SK-N-SH (cell line): ENCODE data around the gene SEC16A. TPM values are rescaled to one million over a fixed set of nuclear protein-coding genes. Genes with fewer than 3 reads are reported as not detected.

Source experiments
- CTCF ChIA-PET: fragments of 300-600, 350-600 bp; formaldehyde crosslinking; extraction: SDS; loops from one replicate; lab custom pipeline; 2021; lab: Yijun Ruan, JAX
- POLR2A ChIA-PET: fragments of 350-600 bp; sonication (Branson Sonifier 250); formaldehyde crosslinking; extraction: SDS; loops from one replicate; lab custom pipeline; 2020; ENCODE audit warnings: antibody characterized with exemption, inconsistent platforms; lab: Yijun Ruan, JAX
- DNase-seq: peaks from one replicate; pipeline ENCODE4 v3.0.0; 2012
- H2AFZ ChIP-seq: fragments of 200-600 bp; sonication (generic); 2 replicates; pipeline ENCODE4 v1.8.1; 2016; ENCODE audit warnings: antibody characterized with exemption, mild to moderate bottlenecking, low read depth
- H3F3A ChIP-seq: fragments of 200-600 bp; sonication (generic); replicated peaks from 2 replicates; pipeline ENCODE3; 2016; ENCODE audit warnings: antibody characterized with exemption, mild to moderate bottlenecking; ENCODE audit not compliant: insufficient read depth
- H3K27ac ChIP-seq, 2 experiments: fragments of 200-500 bp in 1 of 2; fragments of 200-600 bp in 1 of 2; sonication (Bioruptor generic) in 1 of 2; sonication (generic), shearing (Covaris generic) in 1 of 2; 2 replicates each; pipeline versions ENCODE4 v1.5.1 to v1.6.1; 2014 to 2016; ENCODE audit warnings: low read depth in 2 of 2, inconsistent platforms in 1 of 2, low read length in 1 of 2, mild to moderate bottlenecking in 1 of 2, mixed read lengths in 1 of 2
- H3K27me3 ChIP-seq: fragments of 200-600 bp; sonication (generic), shearing (Covaris generic); 2 replicates; pipeline ENCODE4 v1.6.1; 2016; ENCODE audit warnings: mixed run types; ENCODE audit not compliant: insufficient read depth
- H3K36me3 ChIP-seq, 2 experiments: fragments of 200-500 bp in 1 of 2; fragments of 200-600 bp in 1 of 2; sonication (Bioruptor generic) in 1 of 2; sonication (generic) in 1 of 2; replicated peaks in 1 of 2; 2 replicates each; pipeline versions ENCODE3 to v1.5.1; 2014 to 2016; ENCODE audit warnings: low read length in 1 of 2, mild to moderate bottlenecking in 1 of 2; ENCODE audit not compliant: insufficient read depth in 2 of 2, control insufficient read depth in 1 of 2
- H3K4me1 ChIP-seq, 2 experiments: fragments of 200-500 bp in 1 of 2; fragments of 200-600 bp in 1 of 2; sonication (Bioruptor generic) in 1 of 2; sonication (generic), shearing (Covaris generic) in 1 of 2; 2 replicates each; pipeline versions ENCODE4 v1.5.1 to v1.6.1; 2014 to 2016; ENCODE audit warnings: low read depth in 1 of 2, low read length in 1 of 2, mixed run types in 1 of 2; ENCODE audit not compliant: insufficient read depth in 2 of 2, control insufficient read depth in 1 of 2
- H3K4me2 ChIP-seq: fragments of 200-600 bp; sonication (generic), shearing (Covaris generic); 2 replicates; pipeline ENCODE4 v1.6.1; 2017; ENCODE audit warnings: mixed run types
- H3K4me3 ChIP-seq, 2 experiments: fragments of 200-500 bp in 1 of 2; fragments of 200-600 bp in 1 of 2; sonication (Bioruptor generic) in 1 of 2; sonication (generic), shearing (Covaris generic) in 1 of 2; 2 replicates each; pipeline versions ENCODE4 v1.5.1 to v1.8.1; 2014 to 2016; ENCODE audit warnings: low read depth in 2 of 2, inconsistent platforms in 1 of 2, low read length in 1 of 2, mild to moderate bottlenecking in 1 of 2, mixed read lengths in 1 of 2, moderate library complexity in 1 of 2
- H3K79me2 ChIP-seq: fragments of 200-600 bp; sonication (generic); 2 replicates; pipeline ENCODE4 v1.8.1; 2017; ENCODE audit warnings: mild to moderate bottlenecking; ENCODE audit not compliant: insufficient read depth
- H3K9ac ChIP-seq: fragments of 200-600 bp; sonication (generic); 2 replicates; pipeline ENCODE4 v1.6.1; 2017; ENCODE audit warnings: mixed run types
- H3K9me2 ChIP-seq: fragments of 200-600 bp; sonication (generic); 2 replicates; pipeline ENCODE4 v1.6.1; 2017; ENCODE audit warnings: mixed run types
- H3K9me3 ChIP-seq: fragments of 200-600 bp; sonication (generic); 2 replicates; pipeline ENCODE4 v1.6.1; 2017; ENCODE audit warnings: mixed run types, mild to moderate bottlenecking, moderate library complexity
- H4K20me1 ChIP-seq: fragments of 200-600 bp; sonication (generic); 2 replicates; pipeline ENCODE4 v1.6.1; 2017; ENCODE audit warnings: mild to moderate bottlenecking, mixed run types; ENCODE audit not compliant: insufficient read depth
- ELF1 ChIP-seq: IDR thresholded peaks from 2 replicates; pipeline ENCODE4 v1.4.0; 2012
- FOXM1 ChIP-seq: IDR thresholded peaks from 2 replicates; pipeline ENCODE4 v1.4.0; 2012; ENCODE audit warnings: low read depth, mild to moderate bottlenecking
- GATA2 ChIP-seq: sonication (generic); formaldehyde crosslinking; IDR thresholded peaks from 2 replicates; pipeline ENCODE4 v1.5.0; 2020; ENCODE audit warnings: mild to moderate bottlenecking, missing genetic modification reagents
- MAX ChIP-seq: IDR thresholded peaks from 2 replicates; pipeline ENCODE4 v1.4.0; 2012; ENCODE audit warnings: low read depth
- MEF2A ChIP-seq: IDR thresholded peaks from 2 replicates; pipeline ENCODE4 v1.4.0; 2012; ENCODE audit warnings: low read depth, borderline replicate concordance
- MXI1 ChIP-seq: IDR thresholded peaks from 2 replicates; pipeline ENCODE4 v1.6.1; 2012; ENCODE audit warnings: mild to moderate bottlenecking, low read depth, low read length, improper control_type of control experiment
- NRF1 ChIP-seq: IDR thresholded peaks from 2 replicates; pipeline ENCODE4 v1.6.1; 2012; ENCODE audit warnings: low read depth, mild to moderate bottlenecking, low read length
- PBX3 ChIP-seq: IDR thresholded peaks from 2 replicates; pipeline ENCODE4; 2012
- POLR2AphosphoS5 ChIP-seq: IDR thresholded peaks from 2 replicates; pipeline ENCODE4 v1.6.1; 2012; ENCODE audit warnings: low read depth, low read length
- REST ChIP-seq: IDR thresholded peaks from 2 replicates; pipeline ENCODE4 v1.6.1; 2012; ENCODE audit warnings: mild to moderate bottlenecking, low read depth, low read length, moderate library complexity
- SIN3A ChIP-seq: IDR thresholded peaks from 2 replicates; pipeline ENCODE4 v1.6.1; 2012; ENCODE audit warnings: low read depth, mild to moderate bottlenecking, low read length, moderate library complexity, borderline replicate concordance
- SMC3 ChIP-seq: IDR thresholded peaks from 2 replicates; pipeline ENCODE4 v1.6.1; 2012; ENCODE audit warnings: low read depth, low read length, improper control_type of control experiment
- YY1 ChIP-seq: IDR thresholded peaks from 2 replicates; pipeline ENCODE4 v1.4.0; 2012; ENCODE audit warnings: low read depth, mild to moderate bottlenecking
- whole genome bisulfite sequencing: methylation state at CpG from one replicate; pipeline ENCODE4 v1.1.6; 2017; ENCODE audit warnings: low lambda C conversion rate; 5-methylcytosine and 5-hydroxymethylcytosine counted together
- polyA plus RNA-seq, 3 experiments: library from polyadenylated mRNA; depleted of rRNA; stranded (reverse); fragments of >200 nt; gene quantifications; 2 replicates each; pipeline ENCODE4 v1.2.3, GENCODE V29; 2012
- TF ChIP-seq, protein P1 (sequence below): fragments of 150-350 bp; IDR thresholded peaks from 2 replicates; pipeline ENCODE4 v1.6.1; 2016; ENCODE audit warnings: mild to moderate bottlenecking, low read depth, low read length
- TF ChIP-seq, protein P2 (sequence below): IDR thresholded peaks from 2 replicates; pipeline ENCODE4 v1.4.0; 2012; ENCODE audit warnings: low read depth, borderline replicate concordance

The SEC16A gene
- polyA plus RNA-seq, 1 of the 3 experiments (the other 2 are of a cell fraction): 25.9 TPM

DNA sequence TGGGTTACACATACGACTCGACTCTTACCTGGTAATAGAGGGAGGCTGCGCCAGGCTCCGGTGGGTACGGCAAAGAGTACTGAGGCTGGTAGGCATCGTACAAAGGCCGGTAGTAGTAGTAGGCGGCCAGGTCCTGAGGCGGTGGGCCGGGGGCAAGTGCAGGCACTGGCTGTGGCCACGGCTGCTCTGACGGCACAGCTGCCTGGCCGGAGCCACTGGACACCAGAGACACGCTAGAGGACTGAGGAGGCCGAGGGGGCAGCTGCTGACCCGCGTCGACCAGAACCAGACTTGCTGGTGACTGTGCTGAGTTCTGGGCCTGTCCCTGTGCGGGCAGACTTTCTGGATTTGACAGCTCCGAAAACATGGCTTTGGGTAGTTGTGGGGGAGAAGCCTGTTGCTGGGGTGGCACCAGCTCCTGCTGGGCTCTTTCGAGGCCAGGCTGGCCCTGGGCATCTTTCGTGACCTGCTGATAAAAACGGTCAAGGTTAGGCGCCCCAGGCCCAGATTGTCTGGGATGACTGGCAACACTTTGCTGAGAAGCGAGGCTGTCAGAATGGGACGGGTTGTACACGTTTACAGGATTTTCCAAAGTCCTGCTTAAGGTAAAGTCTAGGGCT is 8.7 kb downstream of the SEC16A start:
- Histone ChIP-seq H3K4me3 (no peak overlapping the region), H3K79me2 (peaks cover 99% of the 10 kb centered on the region), H3K4me1 (no peaks in the 10 kb centered on the region), H3K4me2 (no peak overlapping the region), H2AFZ (no peak overlapping the region), H3F3A (no peaks in the 10 kb centered on the region), H3K27ac (no peak overlapping the region), H3K36me3 (peaks cover 55 to 85% of the 10 kb centered on the region in 2 experiments), H3K9ac (no peak overlapping the region), H3K9me3 (no peaks in the 10 kb centered on the region), H4K20me1 (peaks cover 99% of the 10 kb centered on the region), H3K9me2 (no peaks in the 10 kb centered on the region), H3K27me3 (no peaks in the 10 kb centered on the region)
- no peak for DNase-seq
- POLR2A ChIA-PET: no interaction called here
- WGBS: 95% methylated on average over 16 of the region's 27 CpGs
- TF ChIP-seq, protein P1, sequence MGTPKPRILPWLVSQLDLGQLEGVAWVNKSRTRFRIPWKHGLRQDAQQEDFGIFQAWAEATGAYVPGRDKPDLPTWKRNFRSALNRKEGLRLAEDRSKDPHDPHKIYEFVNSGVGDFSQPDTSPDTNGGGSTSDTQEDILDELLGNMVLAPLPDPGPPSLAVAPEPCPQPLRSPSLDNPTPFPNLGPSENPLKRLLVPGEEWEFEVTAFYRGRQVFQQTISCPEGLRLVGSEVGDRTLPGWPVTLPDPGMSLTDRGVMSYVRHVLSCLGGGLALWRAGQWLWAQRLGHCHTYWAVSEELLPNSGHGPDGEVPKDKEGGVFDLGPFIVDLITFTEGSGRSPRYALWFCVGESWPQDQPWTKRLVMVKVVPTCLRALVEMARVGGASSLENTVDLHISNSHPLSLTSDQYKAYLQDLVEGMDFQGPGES: no peak
- no peak for TF ChIP-seq SMC3
- no peak for TF ChIP-seq YY1
- no peak for TF ChIP-seq ELF1
- TF ChIP-seq NRF1: no peak
- TF ChIP-seq POLR2AphosphoS5: no peak
- TF ChIP-seq, protein P2, sequence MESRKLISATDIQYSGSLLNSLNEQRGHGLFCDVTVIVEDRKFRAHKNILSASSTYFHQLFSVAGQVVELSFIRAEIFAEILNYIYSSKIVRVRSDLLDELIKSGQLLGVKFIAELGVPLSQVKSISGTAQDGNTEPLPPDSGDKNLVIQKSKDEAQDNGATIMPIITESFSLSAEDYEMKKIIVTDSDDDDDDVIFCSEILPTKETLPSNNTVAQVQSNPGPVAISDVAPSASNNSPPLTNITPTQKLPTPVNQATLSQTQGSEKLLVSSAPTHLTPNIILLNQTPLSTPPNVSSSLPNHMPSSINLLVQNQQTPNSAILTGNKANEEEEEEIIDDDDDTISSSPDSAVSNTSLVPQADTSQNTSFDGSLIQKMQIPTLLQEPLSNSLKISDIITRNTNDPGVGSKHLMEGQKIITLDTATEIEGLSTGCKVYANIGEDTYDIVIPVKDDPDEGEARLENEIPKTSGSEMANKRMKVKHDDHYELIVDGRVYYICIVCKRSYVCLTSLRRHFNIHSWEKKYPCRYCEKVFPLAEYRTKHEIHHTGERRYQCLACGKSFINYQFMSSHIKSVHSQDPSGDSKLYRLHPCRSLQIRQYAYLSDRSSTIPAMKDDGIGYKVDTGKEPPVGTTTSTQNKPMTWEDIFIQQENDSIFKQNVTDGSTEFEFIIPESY: no peak
- CTCF ChIA-PET: interaction anchor here (0.5 to 1.5 kb wide), 5 partner anchors 12 to 191 kb away, joined by 3 to 4 read pairs (median 3); no protein-coding TSS in a partner anchor

GRCh38 chr9:136473354-136473721 is 9.5 kb downstream of the SEC16A start:
- 94% methylated on average over 9 of the region's 14 CpGs for WGBS
- H3K79me2 ChIP-seq: peaks cover 99% of the 10 kb centered on the region
- no peak overlapping the region for H2AFZ ChIP-seq
- H3K4me2 ChIP-seq: no peak overlapping the region
- no peaks in the 10 kb centered on the region for H3F3A ChIP-seq
- POLR2A ChIA-PET: interaction anchor here (0.8 kb wide), 1 partner anchor 11 kb away, joined by 3 read pairs; no protein-coding TSS in a partner anchor
- no peak overlapping the region for H3K4me3 ChIP-seq
- peaks cover 51 to 88% of the 10 kb centered on the region in 2 experiments for H3K36me3 ChIP-seq
- no peaks in the 10 kb centered on the region for H3K9me2 ChIP-seq
- H3K27me3 ChIP-seq: no peaks in the 10 kb centered on the region
- CTCF ChIA-PET: interaction anchor here (1.3 kb wide), 2 partner anchors 13 to 15 kb away, joined by 3 to 4 read pairs; no protein-coding TSS in a partner anchor
- no peak overlapping the region for H3K27ac ChIP-seq
- DNase-seq: no peak
- H3K9ac ChIP-seq: no peak overlapping the region
- H4K20me1 ChIP-seq: peaks cover 99% of the 10 kb centered on the region
- H3K9me3 ChIP-seq: no peaks in the 10 kb centered on the region
- no peaks in the 10 kb centered on the region for H3K4me1 ChIP-seq
- TF ChIP-seq PBX3 (no peak), MEF2A (no peak), POLR2AphosphoS5 (no peak), SIN3A (no peak), GATA2 (no peak), REST (no peak), FOXM1 (no peak), MXI1 (no peak), MAX (no peak)
- TF ChIP-seq, protein P2: no peak
